HG02798 (cell line): ENCODE measurements around the gene GNAT1.
A peak's percentile ranks its signal among the peaks of the same experiment; 100 is the strongest.
"Not testable (repeated sequence)": the region's sequence is repeated elsewhere in the genome, so short reads cannot be mapped to it uniquely, and the experiment has no call there.

Source experiments
- ATAC-seq: cut with Tn5 transposase; IDR thresholded peaks from one replicate; pipeline ENCODE4 v1.9.1; 2021; ENCODE audit warnings: mild to moderate bottlenecking; ENCODE audit not compliant: unreplicated experiment, poor library complexity

The GNAT1 gene

DNA sequence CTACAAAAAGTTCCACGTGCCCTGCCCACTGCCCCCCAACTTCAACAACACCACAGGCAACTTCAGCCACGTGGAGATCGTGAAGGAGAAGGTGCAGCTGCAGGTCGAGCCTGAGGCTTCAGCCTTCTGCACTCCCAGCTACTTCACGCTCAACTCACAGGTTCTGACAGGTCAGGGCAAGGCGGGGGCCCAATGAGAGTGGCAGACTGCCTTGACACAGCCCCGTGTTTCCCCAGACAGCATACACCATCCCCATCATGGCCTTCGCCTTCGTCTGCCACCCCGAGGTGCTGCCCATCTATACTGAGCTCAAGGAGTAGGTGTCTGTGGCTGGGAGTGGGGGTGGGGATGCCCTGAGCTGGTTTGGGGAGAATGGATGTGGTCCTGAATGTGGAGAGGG lies 26.3 kb downstream of the GNAT1 start:
- ATAC-seq, result no peak

DNA sequence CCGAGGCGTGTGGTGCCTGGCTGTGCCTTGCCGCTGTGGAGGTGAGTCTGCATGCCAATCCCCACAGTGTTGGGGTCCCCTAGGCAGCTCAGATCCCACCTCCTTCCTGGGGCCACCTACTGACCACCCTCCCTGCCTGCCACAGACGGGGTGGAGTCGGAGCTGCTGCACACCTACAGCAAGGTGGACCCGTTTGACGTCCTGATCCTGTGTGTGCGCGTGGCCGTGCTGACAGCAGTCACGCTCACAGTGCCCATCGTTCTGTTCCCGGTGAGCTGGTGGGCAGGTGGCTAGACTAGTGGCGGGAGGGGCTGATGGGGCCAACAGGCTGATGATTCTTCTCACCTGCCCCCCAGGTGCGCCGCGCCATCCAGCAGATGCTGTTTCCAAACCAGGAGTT lies 27.0 kb downstream of the GNAT1 start:
- ATAC-seq, result no peak

DNA sequence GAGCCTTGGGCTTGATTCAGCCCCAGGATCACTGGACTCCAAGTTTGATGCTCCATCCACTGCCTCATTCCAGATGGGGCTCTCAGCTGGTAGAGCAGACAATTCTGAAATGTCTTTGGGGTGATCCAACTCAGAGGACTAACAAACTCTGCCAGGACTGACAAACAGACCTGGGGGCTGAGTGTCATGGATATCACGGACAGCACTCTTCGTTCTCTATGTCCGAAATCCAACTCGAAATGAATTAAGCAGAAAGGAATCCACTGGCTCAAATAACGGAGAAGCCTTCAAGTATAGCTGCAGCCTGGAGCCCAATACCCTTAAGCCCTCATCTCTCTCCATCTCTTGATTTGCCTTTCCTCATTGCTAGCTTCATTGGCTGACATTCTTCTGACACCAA lies 27.9 kb downstream of the GNAT1 start:
- no peak for ATAC-seq

DNA sequence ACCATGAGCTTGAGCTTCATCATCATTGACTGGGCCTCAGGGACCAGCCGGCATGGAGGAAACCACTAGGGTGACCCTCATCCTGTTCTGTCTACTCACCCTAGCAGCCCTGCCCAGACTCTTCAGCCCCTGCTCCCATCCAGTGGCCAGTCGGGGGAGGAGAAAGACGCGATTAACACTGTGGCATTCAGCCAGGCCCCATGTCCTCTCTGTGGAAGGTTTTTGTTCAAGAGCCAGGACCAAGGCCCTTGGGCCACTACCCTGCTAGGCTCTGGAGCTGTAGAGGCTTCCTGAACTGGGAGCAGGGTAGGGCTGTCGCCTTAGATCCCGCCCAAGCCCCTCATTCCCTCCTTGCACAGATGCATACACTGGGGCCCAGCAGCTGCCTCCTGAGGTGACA lies 28.7 kb downstream of the GNAT1 start:
- ATAC-seq, result no peak

- ATAC-seq, result no peak
Observed at GRCh38 chr3:50221051-50221410, 29.6 kb downstream of the GNAT1 start.

DNA sequence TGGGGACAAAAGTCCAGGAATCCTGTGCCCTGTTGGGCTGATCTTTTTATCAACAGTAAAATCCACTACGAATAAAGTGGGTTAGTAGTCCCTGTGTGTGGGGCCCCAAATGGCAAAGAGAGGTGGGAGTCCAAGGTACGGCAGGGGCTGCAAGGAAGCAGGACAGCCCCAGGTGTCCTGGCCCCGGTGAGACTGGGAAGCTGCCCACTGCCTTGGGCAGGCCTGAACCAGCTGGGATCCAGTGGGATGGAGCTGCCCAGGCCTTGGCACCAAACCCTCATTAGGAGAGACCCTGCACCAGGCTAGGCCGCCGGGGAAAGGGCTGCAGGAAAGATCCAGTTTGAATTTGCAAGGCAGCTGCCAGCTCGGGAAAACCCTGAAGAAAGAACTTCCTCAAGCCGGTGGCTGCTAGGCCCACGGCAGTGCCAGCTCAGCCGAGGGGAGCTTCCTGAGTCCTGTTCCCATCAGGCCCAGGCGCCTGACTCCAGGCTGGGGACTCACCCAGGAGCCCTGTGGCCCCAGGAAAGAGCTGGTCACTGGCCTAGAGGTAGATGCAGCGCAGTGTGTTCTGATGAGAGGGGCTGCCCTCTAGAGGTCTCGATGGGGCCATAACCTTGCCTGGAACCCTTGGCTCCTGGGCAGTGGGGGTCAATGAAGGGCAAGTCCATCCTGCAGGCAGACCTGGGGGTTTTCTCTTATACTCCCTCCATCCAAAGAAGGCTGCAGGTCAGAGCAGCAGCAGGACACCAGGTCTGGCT lies 30.2 kb downstream of the GNAT1 start:
- no peak for ATAC-seq

DNA sequence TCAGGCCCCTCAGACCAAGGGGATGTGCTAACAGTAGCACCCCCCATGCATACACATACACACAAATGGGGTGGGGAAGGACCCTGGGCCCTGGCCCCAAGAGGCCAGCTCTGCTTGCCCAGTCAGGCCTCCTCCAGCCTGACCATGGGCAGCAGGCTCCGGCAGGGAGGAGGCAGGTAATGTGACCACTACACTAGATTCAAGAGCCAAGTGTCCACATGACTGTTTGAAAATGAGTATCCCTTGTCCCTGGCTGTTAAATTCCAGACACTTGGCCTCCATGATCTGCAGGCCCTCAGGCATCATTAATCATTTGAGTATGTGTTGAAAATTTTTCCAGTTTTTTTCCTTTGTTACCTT lies 30.7 kb downstream of the GNAT1 start:
- no peak for ATAC-seq

DNA sequence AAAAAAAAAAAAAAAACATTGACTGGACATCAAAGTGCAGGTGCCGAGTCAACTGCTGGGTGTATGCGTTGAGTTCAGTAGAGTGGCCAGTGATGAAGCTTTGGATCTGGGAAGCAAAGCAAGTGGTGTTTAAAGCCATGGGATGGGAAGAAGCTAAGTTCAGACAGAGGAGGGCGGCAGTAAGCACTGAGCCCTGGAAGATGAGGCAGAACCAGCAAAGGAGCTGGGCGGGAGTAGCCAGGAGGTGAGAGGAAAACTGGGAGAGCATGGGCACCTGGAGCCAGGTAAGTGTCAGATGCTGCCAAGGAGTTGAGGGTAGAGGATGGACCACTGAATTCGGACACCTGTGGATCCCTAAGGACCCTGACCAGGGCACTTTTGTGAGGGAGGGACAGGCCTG lies 33.2 kb downstream of the GNAT1 start:
- ATAC-seq, result no peak

- no peak for ATAC-seq
Observed at GRCh38 chr3:50226888-50227389, 35.5 kb downstream of the GNAT1 start.

- peak; percentile 92 for ATAC-seq
Observed at GRCh38 chr3:50227390-50228183, 36.2 kb downstream of the GNAT1 start.

DNA sequence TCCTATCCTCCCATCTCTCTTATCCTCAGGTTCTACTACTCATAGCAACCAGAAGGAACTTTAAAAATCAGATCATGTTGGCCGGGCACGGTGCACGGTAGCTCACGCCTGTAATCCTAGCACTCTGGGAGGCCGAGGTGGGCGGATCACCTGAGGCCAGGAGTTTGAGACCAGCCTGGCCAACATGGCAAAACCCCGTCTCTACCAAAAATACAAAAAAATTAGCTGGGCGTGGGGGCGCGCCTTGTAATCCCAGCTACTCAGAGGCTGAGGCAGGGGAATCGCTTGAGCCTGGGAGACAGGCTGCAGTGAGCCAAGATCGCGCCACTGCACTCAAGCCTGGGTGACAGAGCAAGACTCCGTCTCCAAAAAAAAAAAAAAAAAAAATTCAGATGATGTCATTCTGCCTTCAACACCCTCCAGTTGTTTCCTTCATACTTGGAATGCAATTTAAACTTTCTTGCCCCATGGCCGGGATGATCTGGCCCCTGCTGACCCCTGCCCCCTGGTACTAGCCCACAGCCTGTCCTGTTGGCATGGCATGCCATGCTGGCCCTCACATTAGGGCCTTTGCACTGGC lies 36.9 kb downstream of the GNAT1 start:
- not testable (repeated sequence) for ATAC-seq

DNA sequence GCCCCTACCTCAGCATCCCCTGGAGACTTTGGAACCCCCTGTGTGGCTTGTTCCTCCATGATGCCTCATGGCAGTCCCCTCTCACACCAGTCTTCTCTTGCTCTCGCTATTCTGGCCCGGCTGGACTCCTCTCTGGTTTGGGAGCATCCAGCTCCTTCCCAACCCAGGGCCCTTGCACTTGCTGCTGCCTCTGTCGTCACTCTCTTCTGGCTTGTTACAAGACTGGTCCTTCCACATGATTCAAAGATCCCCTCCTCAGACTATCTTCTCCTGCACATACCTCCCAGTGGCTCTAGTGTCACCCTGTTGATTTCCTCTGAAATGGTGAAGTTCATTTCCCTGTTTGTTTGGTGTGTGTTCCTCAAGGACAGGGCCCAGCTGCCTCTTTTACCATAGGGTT lies 38.1 kb downstream of the GNAT1 start:
- no peak for ATAC-seq

- ATAC-seq, result no peak
Observed at GRCh38 chr3:50230104-50230793, 38.8 kb downstream of the GNAT1 start.

- no peak for ATAC-seq
Observed at GRCh38 chr3:50230794-50231125, 39.4 kb downstream of the GNAT1 start.

DNA sequence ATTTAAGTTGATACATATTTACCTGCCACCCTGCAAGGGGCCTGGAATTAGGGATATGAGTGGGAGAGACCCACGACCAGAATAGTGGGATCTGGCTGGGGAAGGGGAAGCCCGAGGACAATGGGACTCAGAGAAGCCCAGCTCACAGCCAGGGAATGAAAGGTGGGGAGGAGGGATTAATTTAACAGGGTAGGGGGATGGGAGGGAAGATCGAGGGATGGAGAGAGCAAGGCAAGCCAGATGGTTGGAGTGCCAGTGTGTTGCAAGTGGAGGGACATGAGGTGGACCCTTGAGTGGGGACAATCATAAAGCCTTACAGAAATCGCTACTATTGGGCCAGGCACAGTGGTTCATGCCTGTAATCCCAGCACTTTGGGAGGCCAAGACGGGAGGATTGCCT lies 40.2 kb downstream of the GNAT1 start:
- no peak for ATAC-seq

- ATAC-seq, result no peak
Observed at GRCh38 chr3:50232303-50232702, 40.9 kb downstream of the GNAT1 start.

DNA sequence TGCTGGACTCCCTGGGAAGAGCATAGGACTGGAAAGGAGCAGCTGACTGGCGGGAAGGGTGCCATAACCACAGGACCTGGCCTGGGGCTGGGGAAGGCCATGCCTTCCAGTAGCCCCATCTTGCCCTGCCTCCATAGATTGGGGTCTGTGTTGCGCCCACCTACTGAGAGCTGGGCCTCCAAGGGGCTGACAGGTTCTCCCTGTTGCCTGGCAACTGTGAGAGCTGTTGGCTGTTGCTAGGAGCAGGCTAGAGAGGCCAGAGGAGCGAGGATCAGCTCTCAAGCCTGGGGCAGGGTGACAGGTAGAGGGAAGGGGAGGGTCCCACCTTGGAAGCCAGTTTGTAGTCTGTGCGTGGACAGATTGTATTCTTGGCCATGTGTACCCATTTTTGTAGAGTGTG lies 41.8 kb downstream of the GNAT1 start:
- no peak for ATAC-seq

DNA sequence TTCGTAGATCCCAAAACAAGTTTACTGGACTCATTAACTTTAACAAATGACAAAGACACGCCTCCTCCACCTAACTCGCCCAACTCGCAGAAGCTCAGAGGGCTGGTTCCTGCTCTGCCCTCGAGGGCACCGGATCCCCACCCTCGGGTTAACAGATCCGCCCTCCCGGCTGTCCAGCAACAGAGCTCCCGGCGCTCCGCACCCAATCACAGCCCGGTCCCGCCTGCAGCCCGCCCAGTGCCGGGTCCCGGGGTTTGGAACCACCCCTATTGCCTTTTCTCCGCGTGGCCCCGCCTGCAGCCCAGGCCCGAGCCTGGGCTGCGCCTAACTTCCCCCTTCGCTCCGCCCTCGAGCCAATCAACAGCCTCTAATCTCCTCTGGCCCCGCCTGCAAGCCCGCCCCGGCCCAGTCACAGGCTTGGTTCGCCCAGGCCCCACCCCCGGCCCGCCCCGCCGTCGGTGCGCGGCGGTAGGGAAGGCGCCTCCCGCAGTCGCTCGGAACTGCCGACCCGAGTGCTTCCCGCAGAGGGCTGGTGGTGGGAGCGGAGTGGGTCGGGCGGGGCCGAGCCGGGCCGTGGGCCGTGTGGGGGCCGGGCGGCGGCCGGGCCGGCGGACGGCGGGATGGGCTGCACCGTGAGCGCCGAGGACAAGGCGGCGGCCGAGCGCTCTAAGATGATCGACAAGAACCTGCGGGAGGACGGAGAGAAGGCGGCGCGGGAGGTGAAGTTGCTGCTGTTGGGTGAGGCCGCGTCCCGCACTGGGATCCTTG lies 44.5 kb downstream of the GNAT1 start, which contains the start of gene GNAI2:
Gene GNAI2 (plus strand): TSS at position 489 of the 768 bp plus-strand sequence. CDS start 132 bp downstream, at position 621.
- peak; percentile 94 for ATAC-seq

GRCh38 chr3:50236484-50237132 lies 45.2 kb downstream of the GNAT1 start:
- ATAC-seq, result no peak
